ENCODE results near the gene PRRT4. TPM values are rescaled to one million over a fixed set of nuclear protein-coding genes. Genes with fewer than 3 reads are reported as not detected.

The PRRT4 gene
- polyA plus RNA-seq, 1 donor (not counting 4 experiments of a cell fraction or from before 2014, with no cell fraction given), result 0.12 TPM

DNA sequence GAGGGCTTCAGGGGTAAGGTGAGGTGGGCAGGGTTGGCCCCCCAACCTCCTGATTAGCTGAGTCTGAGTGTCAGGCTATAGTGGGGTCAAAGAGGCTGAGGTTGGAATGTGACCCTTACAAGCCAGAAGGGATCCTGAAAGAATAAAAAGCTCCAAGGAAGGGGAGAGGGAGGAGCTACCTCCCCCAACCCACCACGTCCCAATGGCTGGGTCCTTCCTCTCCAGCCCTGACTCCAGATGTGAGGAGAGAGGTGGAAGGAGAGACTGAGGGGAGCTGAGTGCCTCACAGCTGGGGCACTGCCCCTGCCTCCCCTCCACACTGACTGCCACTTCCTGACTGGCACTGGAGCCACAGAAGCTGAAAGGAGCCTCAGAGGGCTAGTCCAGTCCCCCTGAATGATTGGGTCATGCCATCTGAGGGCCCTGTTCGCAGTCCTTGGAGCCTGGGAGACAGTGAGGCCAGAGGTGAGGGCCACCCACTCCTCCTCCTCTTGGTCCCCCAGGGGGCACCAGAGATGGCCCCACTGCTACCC is 27.7 kb upstream of the PRRT4 start:
- no peak for DNase-seq (ENCODE audit: low read depth, low spot score)

DNA sequence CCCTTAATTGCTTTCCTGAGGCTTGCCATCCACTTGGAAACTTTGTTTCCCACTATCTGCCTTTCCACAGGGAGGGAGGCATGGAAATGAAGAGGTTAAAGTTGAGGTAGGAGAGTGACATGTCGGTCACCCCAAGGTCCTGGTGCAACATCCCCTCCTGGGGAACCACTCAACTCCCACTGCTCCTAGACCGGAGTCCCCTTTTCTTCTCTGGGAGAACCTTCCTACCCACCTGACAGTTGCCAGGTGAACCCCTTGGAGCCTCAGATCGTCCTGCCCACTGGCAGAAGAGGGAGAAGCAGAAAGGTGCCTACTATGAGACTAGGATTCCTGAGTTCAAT is 26.6 kb upstream of the PRRT4 start:
- FAIRE-seq, result no peak
- no peak overlapping the region for H2AFZ ChIP-seq (ENCODE audit: control insufficient read depth, low read length)
- H3K27ac ChIP-seq (ENCODE audit: control insufficient read depth, insufficient read depth, low read length), result no peak overlapping the region
- no peaks in the 10 kb centered on the region for H3K9me1 ChIP-seq (ENCODE audit: control insufficient read depth, extremely low read depth, insufficient read depth, low read length)
- DNase-seq (ENCODE audit: low read depth, low spot score), result no peak
- TF ChIP-seq EZH2 (IDR thresholded peaks at IDR 0.05; ENCODE audit: low read length), result no peak
- TF ChIP-seq, protein P1, sequence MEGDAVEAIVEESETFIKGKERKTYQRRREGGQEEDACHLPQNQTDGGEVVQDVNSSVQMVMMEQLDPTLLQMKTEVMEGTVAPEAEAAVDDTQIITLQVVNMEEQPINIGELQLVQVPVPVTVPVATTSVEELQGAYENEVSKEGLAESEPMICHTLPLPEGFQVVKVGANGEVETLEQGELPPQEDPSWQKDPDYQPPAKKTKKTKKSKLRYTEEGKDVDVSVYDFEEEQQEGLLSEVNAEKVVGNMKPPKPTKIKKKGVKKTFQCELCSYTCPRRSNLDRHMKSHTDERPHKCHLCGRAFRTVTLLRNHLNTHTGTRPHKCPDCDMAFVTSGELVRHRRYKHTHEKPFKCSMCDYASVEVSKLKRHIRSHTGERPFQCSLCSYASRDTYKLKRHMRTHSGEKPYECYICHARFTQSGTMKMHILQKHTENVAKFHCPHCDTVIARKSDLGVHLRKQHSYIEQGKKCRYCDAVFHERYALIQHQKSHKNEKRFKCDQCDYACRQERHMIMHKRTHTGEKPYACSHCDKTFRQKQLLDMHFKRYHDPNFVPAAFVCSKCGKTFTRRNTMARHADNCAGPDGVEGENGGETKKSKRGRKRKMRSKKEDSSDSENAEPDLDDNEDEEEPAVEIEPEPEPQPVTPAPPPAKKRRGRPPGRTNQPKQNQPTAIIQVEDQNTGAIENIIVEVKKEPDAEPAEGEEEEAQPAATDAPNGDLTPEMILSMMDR (optimal IDR thresholded peaks at IDR 0.05 in 1 of 3, IDR thresholded peaks at IDR 0.05 in 1 of 3, conservative IDR thresholded peaks at IDR 0.05 in 1 of 3; ENCODE audit: extremely low read depth in 1 of 3, insufficient read depth in 2 of 3, low read length in 3 of 3), result no peak
- no peak overlapping the region for H3K4me2 ChIP-seq (ENCODE audit: control insufficient read depth, extremely low read depth, insufficient read depth, low read depth, low read length)
- no peak overlapping the region for H3K9ac ChIP-seq (ENCODE audit: control insufficient read depth, extremely low read depth, insufficient read depth, low read length)
- H3K79me2 ChIP-seq (ENCODE audit: control insufficient read depth, insufficient read depth, low read length), result no peaks in the 10 kb centered on the region
- no peak overlapping the region for H3K4me3 ChIP-seq (ENCODE audit: control insufficient read depth in 2 of 3, extremely low read depth in 1 of 3, insufficient read depth in 2 of 3, low read depth in 1 of 3, low read length in 3 of 3)
- peaks cover 0 to 1% of the 10 kb centered on the region in 2 experiments for H3K36me3 ChIP-seq (ENCODE audit: control insufficient read depth in 2 of 2, extremely low read depth in 1 of 2, insufficient read depth in 2 of 2, low read length in 2 of 2)
- H3K4me1 ChIP-seq (ENCODE audit: control insufficient read depth, extremely low read depth, insufficient read depth, low read length), result no peaks in the 10 kb centered on the region
- no peaks in the 10 kb centered on the region for H4K20me1 ChIP-seq (ENCODE audit: control insufficient read depth, extremely low read depth, insufficient read depth, low read length)
- no peaks in the 10 kb centered on the region for H3K9me3 ChIP-seq (ENCODE audit: control insufficient read depth, low read depth, low read length)
- peaks cover 16% of the 10 kb centered on the region for H3K27me3 ChIP-seq (ENCODE audit: control insufficient read depth, extremely low read depth, insufficient read depth, low read length)
- dilution Hi-C loops (cut with MboI; ENCODE audit: extremely low pct_ligation_motif_present, low sequenced_read_pairs), result no loop called here

More for the DNA sequence above, 27.7 kb upstream of the PRRT4 start:
- Histone ChIP-seq H3K27ac (ENCODE audit: control insufficient read depth, insufficient read depth, low read length) (no peak overlapping the region), H4K20me1 (ENCODE audit: control insufficient read depth, extremely low read depth, insufficient read depth, low read length) (no peaks in the 10 kb centered on the region), H3K4me1 (ENCODE audit: control insufficient read depth, extremely low read depth, insufficient read depth, low read length) (no peaks in the 10 kb centered on the region), H3K9ac (ENCODE audit: control insufficient read depth, extremely low read depth, insufficient read depth, low read length) (no peak overlapping the region), H3K36me3 (ENCODE audit: control insufficient read depth in 2 of 2, extremely low read depth in 1 of 2, insufficient read depth in 2 of 2, low read length in 2 of 2) (peaks cover 0 to 7% of the 10 kb centered on the region in 2 experiments), H3K4me3 (ENCODE audit: control insufficient read depth in 2 of 3, extremely low read depth in 1 of 3, insufficient read depth in 2 of 3, low read depth in 1 of 3, low read length in 3 of 3) (no peak overlapping the region), H3K27me3 (ENCODE audit: control insufficient read depth, extremely low read depth, insufficient read depth, low read length) (peaks cover 16% of the 10 kb centered on the region), H3K79me2 (ENCODE audit: control insufficient read depth, insufficient read depth, low read length) (no peaks in the 10 kb centered on the region), H3K4me2 (ENCODE audit: control insufficient read depth, extremely low read depth, insufficient read depth, low read depth, low read length) (no peak overlapping the region), H3K9me3 (ENCODE audit: control insufficient read depth, low read depth, low read length) (no peaks in the 10 kb centered on the region), H2AFZ (ENCODE audit: control insufficient read depth, low read length) (no peak overlapping the region), H3K9me1 (ENCODE audit: control insufficient read depth, extremely low read depth, insufficient read depth, low read length) (no peaks in the 10 kb centered on the region)
- dilution Hi-C loops (cut with MboI; ENCODE audit: extremely low pct_ligation_motif_present, low sequenced_read_pairs), result no loop called here
- TF ChIP-seq, protein P1 (optimal IDR thresholded peaks at IDR 0.05 in 1 of 3, IDR thresholded peaks at IDR 0.05 in 1 of 3, conservative IDR thresholded peaks at IDR 0.05 in 1 of 3; ENCODE audit: extremely low read depth in 1 of 3, insufficient read depth in 2 of 3, low read length in 3 of 3), result no peak
- TF ChIP-seq EZH2 (IDR thresholded peaks at IDR 0.05; ENCODE audit: low read length), result no peak
- no peak for FAIRE-seq
